ENCODE data around the gene HDAC10. TPM values are rescaled to one million over a fixed set of nuclear protein-coding genes. Genes with fewer than 3 reads are reported as not detected.
"Not testable (repeated sequence)": the region's sequence is repeated elsewhere in the genome, so short reads cannot be mapped to it uniquely, and the experiment has no call there.

HDAC10 gene
- total RNA-seq, 2 experiments from 2014 or later, result 42.1 to 42.8 TPM

DNA sequence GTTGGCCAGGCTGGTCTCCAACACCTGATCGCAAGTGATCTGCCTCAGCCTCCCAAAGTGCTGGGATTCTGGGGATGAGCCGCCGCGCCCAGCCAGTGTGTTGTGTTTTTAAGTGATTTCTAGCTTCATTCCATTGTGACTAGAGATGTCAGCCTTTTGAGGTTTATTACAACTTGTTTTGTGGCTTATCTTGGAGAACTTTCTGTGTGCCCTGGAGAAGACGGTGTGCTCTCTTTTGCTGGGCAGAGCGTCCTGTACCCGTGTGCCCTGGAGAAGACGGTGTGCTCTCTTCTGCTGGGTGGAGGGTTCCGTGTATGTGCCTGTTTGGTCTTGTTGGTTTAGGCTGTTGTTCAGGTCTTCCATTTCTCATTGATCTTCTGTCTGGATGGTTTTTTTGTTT lies 37.8 kb downstream of the HDAC10 start:
- ChIA-PET CTCF (no interaction called here), POLR2A (no interaction called here)

DNA sequence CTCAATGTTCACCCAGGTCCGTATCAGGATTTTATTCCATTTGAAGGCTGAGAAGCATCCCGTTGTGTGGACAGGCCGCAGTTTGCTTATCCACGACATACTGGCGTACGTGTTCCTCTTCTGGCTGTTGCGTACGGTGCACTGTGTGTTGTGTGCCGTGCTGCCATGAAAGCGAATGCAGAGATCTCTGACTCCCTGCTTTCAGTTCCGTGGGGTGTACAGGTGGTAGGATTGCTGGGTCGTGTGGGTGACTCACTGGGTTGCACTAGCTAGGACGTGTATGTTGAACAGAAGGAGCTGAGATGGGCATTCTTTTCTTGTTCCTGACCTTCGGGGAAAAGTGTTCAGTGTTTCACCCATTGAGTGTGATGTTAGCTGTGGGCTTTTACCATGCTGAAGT lies 39.9 kb downstream of the HDAC10 start:
- POLR2A ChIA-PET, result no interaction called here
- CTCF ChIA-PET, result interaction anchor here (0.6 to 1.7 kb wide), 3 partner anchors 20 to 84 kb away, joined by 4 to 5 read pairs (median 5); no protein-coding TSS in a partner anchor

DNA sequence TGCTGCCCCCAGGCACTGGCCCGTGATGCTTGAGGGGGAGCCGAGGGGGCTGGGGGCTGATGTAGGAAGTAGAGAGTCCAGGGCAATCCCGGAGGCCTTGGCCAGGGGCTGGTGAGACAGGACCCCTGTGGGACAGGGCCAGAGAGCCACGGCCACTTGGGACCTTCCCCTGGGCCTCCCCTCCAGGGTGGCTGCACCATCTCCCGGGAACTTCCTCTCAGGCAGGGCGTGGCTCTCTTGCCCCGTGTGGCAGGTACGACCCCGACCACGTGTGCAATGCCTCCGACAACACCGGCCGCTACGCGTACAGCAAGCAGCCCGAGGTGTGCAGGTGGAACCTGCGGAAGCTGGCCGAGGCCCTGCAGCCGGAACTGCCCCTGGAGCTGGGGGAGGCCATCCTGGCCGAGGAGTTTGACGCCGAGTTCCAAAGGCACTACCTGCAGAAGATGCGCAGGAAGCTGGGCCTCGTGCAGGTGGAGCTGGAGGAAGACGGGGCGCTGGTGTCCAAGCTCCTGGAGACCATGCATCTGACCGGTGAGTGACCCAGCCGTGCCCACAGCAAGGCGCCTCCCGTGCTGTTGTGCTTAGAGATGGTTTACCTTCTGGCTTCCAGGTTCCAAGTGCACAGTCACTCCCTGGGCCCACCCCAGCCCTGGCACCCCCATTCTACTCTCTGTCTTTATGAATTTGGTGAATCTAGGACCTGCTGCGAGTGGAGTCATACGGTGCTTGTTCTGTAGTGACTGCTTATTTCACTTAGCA lies 40.5 kb downstream of the HDAC10 start:
- ChIA-PET POLR2A (no interaction called here), CTCF (interaction anchor here (0.6 to 1.1 kb wide), 2 partner anchors 61 to 85 kb away, joined by 4 to 5 read pairs; no protein-coding TSS in a partner anchor)

DNA sequence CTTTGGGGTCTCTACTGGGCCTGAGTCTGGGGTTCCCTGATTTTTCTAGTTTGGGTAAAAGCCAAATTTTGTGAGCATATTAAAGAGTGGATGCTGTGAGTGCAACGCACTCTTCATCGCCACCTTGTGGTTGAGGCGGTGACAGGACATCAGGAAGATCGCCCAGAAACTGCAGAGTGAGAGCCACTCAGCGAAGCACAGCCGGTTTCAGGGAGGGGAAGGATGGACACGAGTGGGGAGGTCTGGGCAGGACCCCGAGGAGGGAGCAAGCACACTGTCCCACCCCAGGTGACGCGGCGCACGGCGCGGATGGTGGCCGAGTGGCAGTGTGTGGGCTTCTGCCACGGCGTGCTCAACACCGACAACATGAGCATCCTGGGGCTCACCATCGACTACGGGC lies 41.2 kb downstream of the HDAC10 start:
- ChIA-PET POLR2A (no interaction called here), CTCF (interaction anchor here (1.1 kb wide), 1 partner anchor 61 kb away, joined by 4 read pairs; no protein-coding TSS in a partner anchor)

DNA sequence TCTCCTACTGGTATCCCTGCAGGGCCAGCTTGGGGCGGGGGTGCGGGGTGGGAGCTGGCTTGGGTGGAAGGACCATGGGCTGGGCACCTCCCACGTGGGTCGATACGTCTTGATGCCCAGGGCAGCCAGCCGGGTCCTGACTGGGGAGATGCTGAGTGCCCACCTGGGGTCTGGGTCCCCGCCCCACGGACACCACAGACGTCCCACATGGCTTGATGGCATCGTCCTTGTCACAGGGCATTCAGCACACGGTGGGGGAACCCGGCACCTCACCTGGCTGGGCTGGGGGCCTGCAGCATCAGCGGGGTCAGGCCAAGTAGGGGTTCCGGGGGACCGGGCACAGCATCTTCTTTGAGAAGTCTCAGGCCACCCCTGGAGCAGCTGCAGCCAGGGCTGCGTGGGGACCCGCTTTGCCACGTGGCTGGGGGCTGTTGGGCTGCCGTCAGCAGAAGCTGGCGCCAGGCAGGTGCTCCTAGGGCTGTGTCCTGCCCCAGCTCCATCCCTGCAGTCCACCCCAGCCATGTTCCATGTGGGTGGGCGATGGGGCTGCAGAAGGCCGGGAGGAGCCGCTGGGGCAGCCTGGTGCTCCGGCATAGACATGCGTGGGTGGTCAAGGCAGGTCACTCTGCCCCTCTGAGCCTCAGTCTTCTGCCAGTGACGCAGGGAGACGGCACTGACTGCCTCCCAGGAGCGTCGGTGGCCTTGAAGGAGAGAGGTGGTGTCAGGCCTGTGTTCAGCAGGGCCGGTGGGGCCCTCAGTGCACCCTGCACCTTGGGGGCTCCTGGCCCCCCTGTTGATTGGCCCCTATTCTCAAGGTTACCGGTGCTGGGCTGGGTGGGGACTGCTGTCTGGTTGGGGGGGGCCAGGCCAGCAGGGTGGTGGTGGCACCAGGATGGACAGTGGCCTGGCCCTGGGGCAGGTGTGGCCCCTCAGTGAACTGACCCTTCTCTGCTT lies 41.8 kb downstream of the HDAC10 start:
- POLR2A ChIA-PET, result no interaction called here
- CTCF ChIA-PET, result interaction anchor here (0.9 to 5.4 kb wide), 4 partner anchors 13 to 60 kb away, joined by 3 to 35 read pairs (median 4); no protein-coding TSS in a partner anchor

DNA sequence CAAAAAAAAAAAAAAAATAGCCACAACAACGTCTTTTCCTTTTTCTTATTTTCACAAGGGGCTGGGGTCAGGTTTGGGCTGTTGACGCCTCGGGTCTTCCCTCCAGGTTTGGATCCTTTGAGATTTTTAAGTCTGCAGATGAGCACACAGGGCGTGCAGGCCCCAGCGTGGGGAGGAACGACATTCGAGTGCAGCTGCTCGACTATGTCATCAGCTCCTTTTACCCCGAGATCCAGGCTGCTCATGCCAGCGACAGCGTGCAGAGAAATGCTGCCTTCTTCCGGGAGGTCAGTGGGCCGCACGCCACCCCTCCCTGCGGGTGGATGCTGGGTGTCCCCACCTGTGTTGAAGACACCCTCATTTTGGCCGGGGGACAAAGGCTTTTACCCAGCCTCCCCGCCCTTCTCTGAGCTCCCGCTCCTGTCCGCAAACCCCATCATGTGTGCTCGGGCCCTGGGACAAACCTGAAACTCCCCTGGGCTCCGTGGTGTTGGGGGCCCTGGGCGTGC lies 42.6 kb downstream of the HDAC10 start:
- POLR2A ChIA-PET, result no interaction called here
- CTCF ChIA-PET, result interaction anchor here (0.9 to 5.4 kb wide), 4 partner anchors 14 to 59 kb away, joined by 3 to 35 read pairs (median 4); no protein-coding TSS in a partner anchor

DNA sequence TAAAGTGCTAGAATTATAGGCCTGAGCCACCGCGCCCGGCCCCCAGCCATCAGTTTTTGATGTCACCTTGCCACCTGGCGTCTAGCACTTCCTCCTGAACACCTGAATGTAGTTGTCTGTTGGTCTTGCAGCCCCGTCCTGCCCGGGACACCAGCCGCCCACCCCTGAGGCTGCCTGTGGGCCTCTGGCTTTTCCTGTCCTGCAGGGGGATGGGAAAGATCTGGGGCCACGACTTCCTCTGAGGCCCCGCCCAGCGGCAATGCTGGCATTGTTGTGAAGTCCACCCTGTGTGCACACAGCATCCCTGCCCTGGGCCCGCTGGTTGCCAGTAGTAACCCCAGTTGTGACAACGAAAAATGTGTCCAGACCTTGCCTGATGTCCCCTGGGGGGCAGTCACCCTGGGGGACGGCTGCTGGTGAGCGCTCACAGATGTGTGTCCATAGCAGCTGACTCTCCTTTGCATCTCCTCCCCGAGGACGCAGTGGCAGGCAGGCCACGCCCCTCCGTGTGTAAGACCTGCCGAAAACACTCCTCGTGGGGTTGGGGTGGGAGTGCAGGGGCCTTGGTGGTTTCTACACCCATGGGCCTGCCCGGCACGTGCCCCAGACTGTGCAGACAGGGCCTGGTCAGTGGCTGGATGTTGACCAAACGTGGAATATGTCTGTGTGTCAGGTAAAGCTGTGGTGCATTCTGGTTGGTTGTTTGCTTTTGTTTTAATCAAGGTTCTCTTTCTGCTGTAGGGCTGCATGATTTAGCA lies 43.5 kb downstream of the HDAC10 start:
- POLR2A ChIA-PET, result no interaction called here
- CTCF ChIA-PET, result interaction anchor here (0.7 to 5.4 kb wide), 5 partner anchors 18 to 58 kb away, joined by 3 to 35 read pairs (median 5); no protein-coding TSS in a partner anchor

DNA sequence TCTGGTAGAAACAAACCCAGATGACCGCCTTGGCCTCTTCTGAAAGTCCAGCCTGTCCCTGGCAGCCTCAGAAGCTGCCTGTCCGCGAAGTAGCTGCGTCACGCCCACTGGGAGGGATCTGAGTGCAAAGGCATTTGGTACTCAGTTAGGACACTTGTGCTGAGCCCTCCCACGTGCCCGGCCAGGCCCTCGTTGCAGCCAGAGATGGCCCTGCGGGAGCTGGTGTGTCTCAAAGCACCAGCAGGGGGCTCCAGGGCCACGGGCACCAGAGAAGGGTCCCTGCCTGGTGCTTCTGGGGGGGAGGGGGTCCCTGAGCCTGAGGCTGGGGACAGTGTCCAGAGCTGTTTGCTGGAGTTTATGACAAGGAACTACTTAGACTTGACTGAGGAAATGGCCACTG lies 44.5 kb downstream of the HDAC10 start:
- ChIA-PET POLR2A (no interaction called here), CTCF (interaction anchor here (0.7 to 5.4 kb wide), 7 partner anchors 13 to 57 kb away, joined by 3 to 35 read pairs (median 5); no protein-coding TSS in a partner anchor)

DNA sequence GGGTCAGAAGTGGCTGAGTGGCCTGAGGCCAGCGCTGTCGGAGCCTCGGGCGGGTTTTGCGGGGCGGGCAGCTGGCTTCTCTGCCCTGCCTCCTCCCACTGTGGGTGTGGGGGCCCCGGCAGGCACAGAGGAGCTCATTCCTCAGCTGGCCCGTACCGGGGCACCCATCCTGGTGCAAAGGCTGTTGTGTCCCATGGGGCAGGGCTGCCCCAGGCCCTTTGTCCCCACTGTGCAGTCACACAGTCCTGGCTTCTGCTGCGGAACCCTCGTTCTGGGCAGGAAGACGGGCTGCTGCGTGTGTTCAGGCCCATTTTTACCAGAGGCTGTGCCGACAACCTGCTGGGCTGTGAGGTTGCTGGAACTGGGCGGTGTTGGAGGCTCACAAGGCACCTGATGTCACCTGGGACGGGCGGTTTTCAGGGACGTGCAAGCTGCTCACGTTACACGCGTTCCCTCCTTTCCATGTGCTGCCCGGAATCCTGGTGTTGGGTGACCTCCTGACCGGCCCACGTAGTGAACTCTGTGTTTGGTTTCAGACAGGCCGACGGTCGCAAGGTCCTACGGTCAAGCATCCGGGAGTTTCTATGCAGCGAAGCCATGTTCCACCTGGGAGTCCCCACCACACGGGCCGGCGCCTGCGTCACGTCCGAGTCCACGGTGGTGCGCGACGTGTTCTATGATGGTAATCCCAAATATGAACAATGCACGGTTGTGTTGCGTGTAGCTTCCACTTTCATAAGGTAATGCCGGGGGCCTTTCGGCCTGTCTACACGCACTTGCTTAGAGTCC lies 45.1 kb downstream of the HDAC10 start:
- CTCF ChIA-PET, result interaction anchor here (1.0 to 5.4 kb wide), 7 partner anchors 13 to 70 kb away, joined by 3 to 35 read pairs (median 5); no protein-coding TSS in a partner anchor
- POLR2A ChIA-PET, result no interaction called here

DNA sequence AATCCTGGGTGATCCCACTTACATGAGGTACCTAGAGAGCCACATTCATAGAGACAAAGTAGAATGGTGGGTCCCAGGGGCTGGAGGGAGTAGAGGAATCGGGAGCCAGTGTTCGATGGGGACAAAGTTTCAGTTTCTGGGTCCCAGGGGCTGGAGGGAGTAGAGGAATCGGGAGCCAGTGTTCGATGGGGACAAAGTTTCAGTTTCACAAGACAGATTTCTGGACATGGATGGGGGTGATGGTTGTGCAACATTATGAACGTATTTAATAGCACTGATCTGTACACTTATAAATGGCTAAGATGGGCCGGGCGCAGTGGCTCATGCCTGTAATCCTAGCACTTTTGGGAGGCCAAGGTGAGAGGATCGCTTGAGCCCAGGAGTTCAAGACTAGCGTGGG lies 46.1 kb downstream of the HDAC10 start:
- CTCF ChIA-PET, result interaction anchor here (1.5 to 5.4 kb wide), 2 partner anchors 56 to 71 kb away, joined by 3 to 35 read pairs; no protein-coding TSS in a partner anchor
- POLR2A ChIA-PET, result not testable (repeated sequence)

DNA sequence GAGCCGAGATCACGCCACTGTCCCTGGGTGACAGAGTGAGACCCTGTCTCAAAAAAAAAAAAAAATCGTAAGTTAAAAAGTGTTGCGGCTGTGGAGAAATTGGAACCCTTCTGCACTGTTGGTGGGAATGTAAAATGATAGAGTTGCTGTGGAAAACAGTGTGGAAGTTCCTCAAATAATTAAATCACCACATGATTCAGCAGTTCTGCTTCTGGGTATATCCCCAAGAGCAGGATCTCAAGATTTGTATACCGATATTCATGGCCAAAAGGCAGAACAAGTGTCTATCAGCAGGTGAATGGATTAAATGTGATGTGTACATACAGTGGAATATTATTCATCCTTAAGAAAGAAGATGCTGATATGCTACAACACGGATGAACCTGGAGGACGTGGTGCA lies 46.5 kb downstream of the HDAC10 start:
- CTCF ChIA-PET, result interaction anchor here (1.5 to 5.4 kb wide), 2 partner anchors 55 to 71 kb away, joined by 3 to 35 read pairs; no protein-coding TSS in a partner anchor
- POLR2A ChIA-PET, result no interaction called here

DNA sequence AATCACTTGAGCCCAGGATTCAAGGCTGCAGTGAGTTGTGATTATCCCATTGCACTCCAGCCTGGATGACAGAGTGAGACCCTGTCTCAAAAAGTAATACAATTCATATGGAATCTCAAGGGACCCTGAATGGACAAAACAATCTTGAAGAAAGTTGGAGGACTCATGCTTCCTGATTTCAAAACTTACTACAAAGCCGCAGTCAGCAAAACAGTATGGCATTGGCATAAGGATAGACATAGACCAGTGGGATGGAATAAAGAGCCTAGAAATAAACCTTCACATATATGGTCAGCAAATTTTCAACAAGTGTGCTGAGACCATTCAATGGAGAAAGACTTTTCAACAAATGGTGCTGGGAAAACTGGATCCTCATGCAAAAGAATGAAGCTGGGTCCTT lies 47.8 kb downstream of the HDAC10 start:
- POLR2A ChIA-PET, result no interaction called here
- CTCF ChIA-PET, result no interaction called here

DNA sequence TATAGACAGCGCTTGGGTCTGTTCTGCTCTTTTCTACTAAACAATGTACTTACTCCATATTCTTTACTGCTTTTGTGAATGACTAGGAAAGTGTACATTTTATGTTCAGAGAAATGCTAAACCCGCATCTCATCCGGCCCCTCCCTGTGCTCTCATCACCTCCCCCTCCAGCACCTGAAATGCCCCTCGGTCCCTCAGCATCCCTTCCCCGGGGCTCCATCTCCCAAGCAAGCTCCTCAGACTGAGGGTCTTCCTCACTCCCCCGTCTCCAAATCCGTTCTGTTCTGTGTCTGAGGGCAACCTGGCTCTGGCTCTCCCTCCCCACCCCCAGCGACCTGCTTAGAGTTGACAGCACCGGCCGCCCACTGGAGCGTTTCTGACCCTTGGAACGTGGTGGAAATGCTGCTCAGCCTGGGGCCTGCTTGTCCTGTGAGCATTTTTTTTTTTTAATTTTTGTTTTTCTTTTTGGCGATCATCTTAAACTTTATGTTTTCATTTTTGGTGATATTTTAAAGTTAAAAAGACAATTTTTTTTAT lies 48.9 kb downstream of the HDAC10 start:
- POLR2A ChIA-PET, result interaction anchor here (1.2 kb wide), 1 partner anchor 11 kb away, joined by 7 read pairs; no protein-coding TSS in a partner anchor
- CTCF ChIA-PET, result interaction anchor here (1.2 kb wide), 1 partner anchor 10 kb away, joined by 3 read pairs; no protein-coding TSS in a partner anchor

DNA sequence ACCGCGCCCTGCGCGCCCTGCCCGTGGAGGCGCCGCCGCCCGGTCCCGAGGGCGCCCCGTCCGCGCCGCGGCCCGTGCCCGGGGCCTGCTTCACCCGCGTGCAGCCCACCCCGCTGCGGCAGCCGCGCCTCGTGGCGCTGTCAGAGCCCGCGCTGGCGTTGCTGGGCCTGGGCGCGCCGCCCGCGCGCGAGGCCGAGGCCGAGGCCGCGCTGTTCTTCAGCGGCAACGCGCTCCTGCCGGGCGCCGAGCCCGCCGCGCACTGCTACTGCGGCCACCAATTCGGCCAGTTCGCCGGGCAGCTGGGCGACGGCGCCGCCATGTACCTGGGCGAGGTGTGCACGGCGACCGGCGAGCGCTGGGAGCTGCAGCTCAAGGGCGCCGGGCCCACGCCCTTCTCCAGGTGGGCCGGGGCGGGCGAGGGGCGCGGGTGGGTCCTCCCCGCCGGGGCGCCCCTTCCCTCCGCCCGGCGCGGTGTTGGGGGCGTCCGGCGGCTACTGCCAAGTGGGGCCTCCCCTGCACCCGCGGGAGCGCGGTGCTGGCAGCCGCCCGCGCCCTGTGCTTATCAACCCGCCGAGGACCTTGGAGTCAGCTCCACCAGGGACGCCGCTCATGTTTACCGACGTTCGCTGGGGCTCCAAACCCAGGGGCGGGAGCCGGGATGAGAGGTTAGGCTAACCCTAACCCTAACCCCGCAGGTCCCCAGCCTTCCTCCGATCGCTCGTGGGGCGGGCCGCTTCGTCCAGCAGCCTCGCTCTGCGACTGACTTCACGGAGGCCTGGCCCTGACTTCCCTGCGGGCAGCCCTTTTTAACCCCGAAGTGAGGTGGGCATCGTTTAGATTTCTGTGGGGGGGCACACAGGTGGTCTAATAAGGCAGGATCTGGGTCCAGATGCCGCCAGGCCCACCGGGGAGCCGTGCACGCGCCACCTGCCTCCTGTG lies 49.6 kb downstream of the HDAC10 start:
- ChIA-PET POLR2A (interaction anchor here (1.2 kb wide), 1 partner anchor 11 kb away, joined by 7 read pairs; no protein-coding TSS in a partner anchor), CTCF (interaction anchor here (1.2 kb wide), 1 partner anchor 11 kb away, joined by 3 read pairs; no protein-coding TSS in a partner anchor)

DNA sequence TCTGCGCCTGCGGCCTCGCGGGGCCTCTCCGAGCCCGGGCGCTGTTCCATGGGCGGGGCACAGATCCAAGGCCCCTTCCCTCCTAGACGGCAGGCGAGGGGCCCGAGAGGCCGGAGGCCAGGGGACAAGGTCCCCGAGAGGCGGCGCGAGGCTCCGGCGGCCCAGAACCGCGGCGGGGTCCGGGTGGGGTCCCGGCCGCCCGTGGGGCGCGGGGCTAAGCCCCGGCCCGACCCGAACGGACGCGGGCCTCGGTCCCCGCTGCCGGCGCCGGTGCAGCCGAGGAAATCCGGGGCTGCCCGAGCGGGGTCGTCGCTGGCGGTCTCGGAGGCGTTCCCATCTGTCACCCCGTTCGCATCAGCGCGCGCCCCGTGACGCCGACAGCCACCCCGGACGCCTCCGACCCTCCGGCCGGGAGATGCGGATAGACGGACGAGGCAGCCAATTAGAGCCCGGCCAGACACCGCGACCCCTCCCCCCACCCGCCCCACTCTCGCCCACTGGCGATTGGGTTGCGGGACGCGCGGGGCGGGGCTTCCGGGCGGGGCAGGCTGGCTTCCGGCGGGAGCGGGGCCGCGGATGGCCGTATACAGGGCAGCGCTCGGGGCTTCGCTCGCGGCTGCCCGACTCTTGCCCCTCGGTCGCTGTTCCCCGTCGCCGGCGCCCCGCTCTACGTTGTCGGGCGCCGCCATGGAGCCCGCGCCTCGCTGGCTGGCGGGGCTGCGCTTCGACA lies 50.4 kb downstream of the HDAC10 start, which contains the start of gene SELENOO:
Gene SELENOO (plus strand): TSS at position 551 of the 730 bp plus-strand sequence. CDS start 26 bp downstream, at position 577.
- ChIA-PET CTCF (no interaction called here), POLR2A (interaction anchor here (1.0 to 1.2 kb wide), 2 partner anchors 10 to 14 kb away, joined by 3 to 7 read pairs; no protein-coding TSS in a partner anchor)

Data from activated CD8-positive, alpha-beta memory T cell treated with anti-CD3 and anti-CD28 coated beads for 36 hours (primary cell).